Measurements from ENCODE around the gene BATF3.
"Not testable (repeated sequence)": the region's sequence is repeated elsewhere in the genome, so short reads cannot be mapped to it uniquely, and the experiment has no call there.

The BATF3 gene, protein sequence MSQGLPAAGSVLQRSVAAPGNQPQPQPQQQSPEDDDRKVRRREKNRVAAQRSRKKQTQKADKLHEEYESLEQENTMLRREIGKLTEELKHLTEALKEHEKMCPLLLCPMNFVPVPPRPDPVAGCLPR

DNA sequence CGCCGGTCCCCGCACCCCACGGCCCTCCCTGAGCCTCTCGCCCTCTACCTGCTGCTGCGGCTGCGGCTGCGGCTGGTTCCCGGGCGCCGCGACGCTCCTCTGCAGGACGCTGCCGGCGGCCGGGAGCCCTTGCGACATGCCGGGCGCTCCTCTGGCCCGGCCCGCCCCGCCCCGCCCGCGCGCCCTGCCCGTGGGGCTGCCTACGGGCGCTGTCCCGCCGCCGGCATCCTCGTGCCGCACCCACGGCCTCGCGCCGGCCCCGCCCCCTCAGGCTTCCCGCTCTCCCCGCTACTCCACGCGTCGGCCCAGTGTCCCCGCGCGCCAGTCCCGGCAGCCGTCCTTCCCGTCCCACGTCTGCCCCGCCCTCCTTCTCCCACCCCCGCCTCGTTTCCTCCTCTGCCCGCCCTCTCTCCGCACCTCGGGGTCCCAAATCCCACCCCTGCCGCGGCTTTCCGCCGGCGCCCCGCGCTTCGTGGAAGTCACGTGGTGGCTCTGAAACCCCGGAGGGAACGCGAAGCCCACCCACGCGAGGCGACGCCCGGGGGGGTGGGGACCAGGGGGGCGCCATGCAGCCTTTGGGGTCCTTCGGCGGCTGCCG lies at the start of gene BATF3:
Gene BATF3, minus strand, starts transcription at position 216 of the 598 bp plus-strand sequence. Its CDS starts 78 bp downstream, at position 138.
- DNase-seq = peak; percentile 12

GRCh38 chr1:212746546-212746945 lies 46.9 kb upstream of the BATF3 start:
- DNase-seq = no peak

DNA sequence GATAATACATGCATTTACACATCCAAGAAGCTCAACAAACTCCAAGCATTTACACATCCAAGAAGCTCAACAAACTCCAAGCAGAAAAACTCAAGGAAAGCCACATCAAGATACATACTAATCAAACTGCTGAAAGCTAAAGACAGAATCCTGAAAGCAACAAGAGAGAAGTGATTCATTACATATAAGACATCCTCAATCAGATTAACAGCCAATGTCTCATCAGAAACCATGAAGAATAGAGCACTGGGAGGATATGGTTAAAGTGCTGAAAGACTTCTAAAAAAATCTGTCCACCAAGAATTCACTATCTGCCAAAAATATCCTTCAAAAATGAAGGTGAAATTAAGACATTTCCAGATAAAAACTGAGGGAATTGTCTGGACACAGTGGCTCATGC lies 45.7 kb upstream of the BATF3 start:
- no peak for DNase-seq

- DNase-seq = no peak
Measured at GRCh38 chr1:212743901-212744475, 44.3 kb upstream of the BATF3 start.

GRCh38 chr1:212738330-212738729 lies 38.7 kb upstream of the BATF3 start:
- no peak for DNase-seq

DNA sequence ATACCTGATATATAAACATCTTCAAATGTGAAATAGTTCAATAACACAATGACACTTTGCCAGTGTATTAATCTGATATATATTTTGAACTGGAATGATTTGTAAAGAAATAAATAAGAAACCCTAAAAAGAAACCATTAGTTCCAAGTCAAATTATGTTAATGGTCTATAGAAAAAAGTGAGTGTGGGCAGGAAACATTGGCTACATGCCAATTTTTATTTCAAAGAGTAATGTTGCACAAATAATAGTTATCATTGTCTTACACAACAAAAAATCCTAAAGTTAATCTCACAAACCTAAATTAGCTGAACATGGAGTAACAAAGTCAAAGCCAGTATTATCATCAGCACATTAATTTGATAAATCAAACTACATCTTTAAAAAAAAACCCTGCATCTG lies 37.9 kb upstream of the BATF3 start:
- DNase-seq = no peak

GRCh38 chr1:212733109-212733508 lies 33.5 kb upstream of the BATF3 start:
- DNase-seq = no peak

- no peak for DNase-seq
Measured at GRCh38 chr1:212731630-212732029, 32.0 kb upstream of the BATF3 start.

- DNase-seq = no peak
Measured at GRCh38 chr1:212728606-212729005, 29.0 kb upstream of the BATF3 start.

- DNase-seq = no peak
Measured at GRCh38 chr1:212727386-212728181, 27.9 kb upstream of the BATF3 start.

- not testable (repeated sequence) for DNase-seq
Measured at GRCh38 chr1:212724679-212725078, 25.0 kb upstream of the BATF3 start.

GRCh38 chr1:212722270-212722957 lies 22.8 kb upstream of the BATF3 start:
- DNase-seq = no peak

GRCh38 chr1:212721388-212722247 lies 22.0 kb upstream of the BATF3 start:
- no peak for DNase-seq

GRCh38 chr1:212719633-212720032 lies 20.0 kb upstream of the BATF3 start:
- no peak for DNase-seq

DNA sequence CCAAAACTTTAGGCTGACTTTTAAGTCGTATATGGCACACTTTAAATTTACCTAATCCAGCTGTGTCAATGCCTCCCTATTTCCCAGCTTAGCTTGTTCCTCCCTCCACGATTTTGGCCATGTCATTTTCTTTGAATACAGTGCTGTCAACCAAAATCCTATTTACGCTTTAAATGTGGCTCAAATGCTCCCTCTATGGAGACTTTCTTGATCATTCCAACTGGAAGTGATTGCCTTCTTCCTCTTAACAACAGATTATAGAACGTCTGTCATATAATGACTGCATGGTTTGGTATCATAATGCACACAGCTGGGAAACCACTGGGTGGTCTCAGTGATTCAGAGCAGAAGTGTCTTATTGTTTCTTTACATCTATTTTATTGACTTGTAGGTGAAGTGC lies 18.9 kb upstream of the BATF3 start:
- no peak for DNase-seq

DNA sequence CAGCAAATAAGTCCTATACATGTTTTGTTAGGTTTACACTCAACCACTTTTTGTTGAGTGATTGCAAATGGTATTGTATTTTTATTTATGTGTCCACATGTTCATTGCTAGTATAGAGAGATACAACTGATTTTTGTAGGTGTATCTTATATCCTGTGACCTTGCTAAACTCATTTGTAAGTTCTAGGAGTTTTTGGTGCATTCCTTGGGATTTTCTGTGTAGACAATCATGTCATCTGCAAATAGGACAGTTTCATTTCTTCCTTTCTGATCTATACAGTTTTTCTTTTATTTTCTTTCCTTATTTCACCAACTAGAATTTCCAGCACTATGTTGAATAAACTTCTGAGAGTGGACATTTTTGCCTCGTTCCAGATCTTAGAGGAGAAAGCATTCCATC lies 16.5 kb upstream of the BATF3 start:
- no peak for DNase-seq

GRCh38 chr1:212713465-212714136 lies 14.0 kb upstream of the BATF3 start:
- no peak for DNase-seq

DNA sequence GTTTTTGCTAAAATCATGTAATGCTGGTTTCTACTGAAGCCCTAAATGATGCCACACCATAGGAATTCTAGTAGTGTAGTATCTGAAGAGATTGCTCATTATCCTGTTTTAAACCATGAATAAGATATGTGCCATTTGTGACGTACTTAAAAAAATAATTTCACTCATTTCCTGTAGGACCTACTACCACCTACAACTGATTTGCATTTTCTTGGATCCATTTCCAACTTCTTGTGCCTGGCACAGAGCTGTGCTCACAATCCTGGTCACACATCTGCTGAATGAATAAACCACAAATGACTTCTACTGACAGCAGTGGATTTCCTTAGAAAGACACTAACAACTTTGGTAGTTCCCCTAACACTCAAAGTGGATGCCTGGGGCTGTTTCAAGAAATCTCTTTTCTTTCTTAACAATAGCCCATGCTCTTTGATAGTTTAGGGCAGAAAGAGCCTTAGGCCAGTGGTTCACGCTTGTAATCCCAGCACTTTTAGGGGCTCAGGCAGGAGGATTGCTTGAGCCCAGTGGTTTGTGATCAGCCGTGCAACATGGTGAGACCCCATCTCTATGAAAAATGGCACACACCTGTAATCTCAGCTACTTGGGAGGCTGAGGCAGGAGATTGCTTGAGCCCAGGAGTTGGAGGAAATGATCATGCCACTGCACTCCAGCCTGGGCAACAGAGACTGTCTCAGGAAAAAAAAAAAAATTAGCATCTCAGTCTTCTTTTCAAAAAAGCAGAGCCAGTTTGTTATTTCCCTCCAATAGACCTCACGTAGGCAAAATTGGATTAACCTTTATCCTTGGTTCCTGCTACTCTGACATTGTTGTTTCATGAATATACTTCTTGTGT lies 13.0 kb upstream of the BATF3 start:
- DNase-seq = no peak

- DNase-seq = not testable (repeated sequence)
Measured at GRCh38 chr1:212711974-212712373, 12.3 kb upstream of the BATF3 start.

GRCh38 chr1:212710566-212710965 lies 10.9 kb upstream of the BATF3 start:
- no peak for DNase-seq
